Stimulated activated CD4-positive, alpha-beta T cell treated with anti-CD3 and anti-CD28 coated beads, Interleukin-4, amount 100 ng/mL, for 1 hour (primary cell): Measurements from ENCODE around the gene GNLY.
A peak's percentile ranks its signal among the peaks of the same experiment; 100 is the strongest.
"Not testable (repeated sequence)": the region's sequence is repeated elsewhere in the genome, so short reads cannot be mapped to it uniquely, and the experiment has no call there.

ENCODE experiments used
- DNase-seq: peaks from one replicate; pipeline ENCODE4 v3.0.0-alpha.2; 2020

GNLY gene

DNA sequence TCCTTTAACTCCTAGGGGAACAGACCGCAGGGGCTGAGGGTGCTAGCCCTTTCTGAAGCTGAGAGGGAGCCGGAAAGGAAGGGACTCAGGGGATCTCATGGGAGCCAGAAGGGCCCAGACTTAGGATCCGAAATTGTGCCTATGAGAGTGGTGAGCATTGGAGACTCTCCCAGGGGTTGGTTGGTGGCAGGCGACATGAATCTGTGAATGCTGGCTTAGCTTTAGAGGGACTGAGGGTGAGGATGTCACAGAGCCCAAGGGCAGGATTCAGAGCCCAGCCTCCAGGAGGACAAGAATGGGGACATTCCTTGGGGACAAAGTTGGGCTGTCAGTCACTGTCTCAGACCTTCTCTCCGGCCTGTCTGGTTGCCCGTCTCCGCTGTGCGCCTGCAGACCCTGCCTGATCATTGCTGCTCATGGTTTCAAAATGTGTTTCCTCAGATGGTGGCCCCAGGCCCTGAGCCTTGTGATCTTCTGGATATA lies 17.5 kb downstream of the GNLY start:
- no peak for DNase-seq

DNA sequence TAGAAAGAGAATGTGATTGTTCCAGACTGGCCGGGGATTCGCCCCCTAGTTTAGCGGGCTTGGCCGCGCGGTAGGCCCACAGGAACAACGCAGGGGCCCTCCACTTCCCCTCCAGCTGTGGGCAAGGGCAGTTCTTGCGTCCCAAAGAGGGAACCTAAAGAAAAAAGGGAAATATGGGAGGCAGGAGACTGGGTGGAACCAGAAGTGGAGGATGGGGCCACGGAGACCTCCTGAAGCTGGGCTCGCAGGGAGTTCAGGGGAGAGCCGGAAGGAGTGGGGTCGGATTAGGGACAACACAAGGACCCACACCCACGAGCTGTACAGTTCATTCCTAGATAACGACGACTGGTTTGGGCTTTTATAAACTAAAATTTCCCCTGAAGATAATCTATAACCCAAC lies 18.2 kb downstream of the GNLY start:
- DNase-seq, result no peak

DNA sequence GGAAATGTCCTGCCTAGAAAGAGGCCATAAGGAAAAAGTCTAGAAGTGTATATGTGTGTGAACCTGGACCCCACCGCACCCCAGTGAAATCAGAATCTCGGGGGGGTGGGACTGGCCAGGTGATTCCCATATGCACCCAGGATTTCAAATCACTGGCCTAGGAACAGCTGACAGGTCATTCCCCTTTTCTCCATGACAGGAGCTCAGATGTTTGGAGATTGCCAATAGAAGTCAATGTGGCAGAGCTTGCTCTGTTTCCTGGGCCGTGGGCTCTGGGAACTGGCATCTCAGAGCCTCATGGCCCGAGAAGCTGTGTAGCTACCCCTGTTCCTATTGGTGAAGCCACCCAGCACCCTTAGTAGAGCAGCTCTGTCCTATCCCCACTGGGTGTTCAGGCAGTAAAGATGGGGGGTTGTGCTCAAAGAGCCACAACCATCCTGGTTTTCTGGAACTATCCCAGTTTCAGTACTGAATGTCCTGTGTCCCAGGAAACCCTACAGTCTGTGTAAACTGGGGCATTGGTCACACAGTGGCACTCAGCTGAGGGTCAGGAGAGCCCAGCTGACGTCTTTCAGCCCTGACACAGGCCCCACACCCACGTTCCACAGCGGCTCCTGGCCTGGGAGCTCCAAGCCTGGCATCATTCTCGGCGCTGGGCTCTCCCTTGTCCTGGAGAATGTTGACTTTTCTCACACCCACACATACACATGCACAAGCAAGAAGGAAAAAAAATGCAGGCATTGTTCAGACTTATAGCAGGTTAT lies 18.9 kb downstream of the GNLY start:
- no peak for DNase-seq

DNA sequence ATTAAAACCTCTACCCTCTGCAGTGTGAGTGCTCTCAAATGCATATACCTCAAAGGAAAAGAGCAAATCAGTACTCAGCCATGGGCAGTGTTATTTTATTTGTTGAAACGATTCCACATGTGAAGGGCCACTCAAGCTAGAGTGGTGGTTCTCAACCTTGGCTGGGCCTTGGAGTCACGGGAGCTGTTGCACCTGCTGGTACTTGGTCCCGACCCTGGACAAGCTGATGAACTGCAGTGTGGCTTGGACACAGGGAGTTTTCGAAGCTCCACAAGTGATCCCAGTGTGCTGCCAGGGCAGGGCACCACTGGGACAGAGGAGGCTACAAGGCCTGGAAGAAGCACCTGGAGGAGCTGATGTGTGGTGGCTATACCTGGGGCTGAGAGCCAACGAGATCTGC lies 19.7 kb downstream of the GNLY start:
- no peak for DNase-seq

DNA sequence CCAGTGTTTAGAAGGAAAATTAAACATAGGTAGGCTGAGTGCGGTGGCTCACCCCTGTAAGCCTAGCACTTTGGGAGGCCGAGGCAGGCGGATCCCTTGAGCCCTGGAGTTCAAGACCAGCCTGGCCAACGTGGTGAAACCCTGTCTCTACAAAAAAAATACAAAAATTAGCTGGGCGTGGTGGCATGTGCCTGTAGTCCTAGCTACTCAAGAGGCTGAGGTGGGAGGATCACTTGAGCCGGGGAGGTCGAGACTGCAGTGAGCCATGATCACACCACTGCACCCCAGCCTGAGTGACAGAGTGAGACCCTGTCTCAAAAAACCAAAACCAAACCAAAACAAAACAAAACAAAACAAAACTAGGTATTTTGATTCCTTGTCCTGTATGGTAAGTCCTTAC lies 20.3 kb downstream of the GNLY start:
- DNase-seq, result not testable (repeated sequence)

DNA sequence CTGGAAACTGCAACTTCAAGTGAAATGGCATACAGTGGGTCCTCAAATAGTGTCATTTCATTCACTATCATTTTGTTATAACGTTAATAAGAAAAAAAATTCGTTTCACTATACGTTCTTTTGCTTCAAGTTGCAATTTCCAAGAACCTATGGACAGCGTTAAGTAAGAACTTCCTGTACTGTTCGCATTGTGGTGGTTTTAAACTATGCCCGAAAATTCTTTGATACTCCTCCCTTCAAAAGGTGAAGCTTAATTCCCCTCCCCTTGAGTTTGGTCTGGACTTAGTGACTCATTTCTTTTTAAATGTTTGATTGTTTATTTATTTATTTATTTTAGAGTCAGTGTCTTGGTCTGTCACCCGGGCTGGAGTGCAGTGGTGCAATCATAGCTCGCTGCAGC lies 20.7 kb downstream of the GNLY start:
- DNase-seq, result no peak

DNA sequence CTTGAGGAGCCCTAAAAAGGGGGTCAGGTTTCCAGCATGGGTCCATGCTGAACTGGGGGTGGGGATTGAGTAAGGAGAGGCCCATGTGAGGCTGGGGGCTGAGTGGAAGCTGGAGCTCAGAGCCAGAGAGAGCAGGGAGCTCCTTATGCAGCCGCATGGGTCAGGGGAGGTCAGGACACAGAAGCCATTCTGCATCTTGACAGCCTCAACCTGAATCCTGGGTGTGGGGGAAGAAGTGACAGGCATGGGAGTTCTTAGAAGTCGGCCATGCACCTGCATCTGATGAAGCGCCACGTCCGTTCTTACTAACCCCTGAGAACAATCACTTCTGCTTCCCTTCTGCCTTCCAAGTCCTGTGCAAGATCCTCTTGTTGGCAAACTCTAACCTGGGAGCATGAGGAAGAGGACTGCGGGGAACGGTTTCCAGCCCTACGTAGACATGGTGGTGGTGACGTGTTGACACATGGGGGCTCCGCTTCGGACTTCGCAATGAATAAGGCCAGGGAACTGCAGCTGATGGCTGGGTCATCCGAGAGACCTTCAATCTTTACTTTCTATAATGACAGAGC lies 22.3 kb downstream of the GNLY start:
- no peak for DNase-seq

DNA sequence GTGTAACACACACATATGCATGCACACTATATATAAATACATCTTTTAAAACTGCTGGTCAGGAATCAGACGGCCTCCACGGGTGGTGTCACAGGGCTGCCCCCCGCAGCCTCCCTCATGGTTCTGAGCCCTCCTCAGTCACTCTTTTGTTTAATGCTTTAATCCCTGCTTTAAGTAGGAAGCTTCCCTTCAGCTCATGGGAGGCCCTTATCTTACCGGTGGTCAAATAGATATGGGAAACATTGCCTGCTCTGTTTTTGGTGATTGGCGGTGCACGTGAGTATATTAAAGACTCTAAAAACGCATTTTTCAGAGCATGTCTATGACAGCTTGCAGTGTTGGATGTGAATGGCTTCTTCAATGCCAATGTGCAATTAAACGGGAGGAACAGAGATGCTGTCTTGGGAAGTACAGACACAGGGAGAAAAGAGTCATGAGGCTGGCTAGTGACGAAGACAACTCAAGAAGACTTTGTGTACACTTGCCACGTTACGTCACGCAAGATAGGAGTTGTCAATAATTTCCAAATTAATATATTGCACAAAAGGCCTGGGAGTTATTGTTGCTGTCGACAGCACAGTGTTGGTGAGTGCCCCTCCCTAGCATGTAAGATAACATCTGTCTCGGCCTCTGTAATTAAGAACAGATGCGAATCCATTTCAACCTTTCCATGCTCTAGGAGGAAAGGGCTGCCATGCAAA lies 23.3 kb downstream of the GNLY start:
- no peak for DNase-seq

DNA sequence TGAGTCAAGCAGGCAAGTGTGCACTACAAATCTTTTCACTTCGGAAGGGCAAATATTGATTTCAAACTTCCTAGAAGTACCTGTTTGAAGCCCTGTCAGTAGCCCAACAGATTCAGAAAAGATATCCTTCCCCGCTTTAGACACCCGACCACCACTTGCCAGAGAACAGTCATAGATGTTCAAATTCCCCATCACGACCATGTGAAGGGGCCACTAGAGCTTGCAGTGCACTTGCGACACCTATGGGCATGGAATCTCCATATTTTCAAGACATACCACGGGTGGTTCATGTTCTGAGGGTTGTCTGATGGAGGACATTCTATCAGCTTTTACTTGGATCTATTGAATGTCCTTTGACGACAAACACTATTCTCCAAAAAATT lies 23.8 kb downstream of the GNLY start:
- DNase-seq, result no peak

DNA sequence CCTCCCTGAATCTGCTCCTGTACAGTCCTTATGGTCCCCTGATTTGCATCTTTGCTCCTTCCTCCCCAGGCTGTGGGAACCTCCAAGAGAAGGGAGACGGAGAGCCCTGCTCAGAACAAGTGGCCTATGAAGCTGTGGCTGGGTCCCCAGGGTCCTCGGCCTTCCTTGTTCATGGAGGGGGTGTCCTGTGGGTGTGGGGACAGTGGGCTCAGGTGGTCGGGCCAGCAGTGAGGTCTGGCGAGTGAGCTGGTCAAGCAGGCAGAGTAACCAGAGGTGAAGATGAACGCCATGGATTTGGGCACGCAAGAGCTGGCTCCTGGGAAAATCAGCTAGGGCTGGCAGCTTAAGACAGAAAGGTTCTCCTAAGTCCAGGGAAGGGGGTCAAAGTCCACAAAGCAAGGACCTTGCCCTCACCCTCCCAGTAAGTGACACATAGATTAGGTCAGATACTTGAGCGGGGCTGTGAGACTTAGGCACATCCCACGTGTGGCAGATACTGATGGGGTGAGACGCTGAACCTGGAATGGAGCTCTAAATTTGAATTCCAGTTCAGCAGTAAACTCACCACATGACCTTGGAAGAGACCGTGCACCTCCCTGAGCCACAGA lies 24.8 kb downstream of the GNLY start:
- DNase-seq, result no peak

DNA sequence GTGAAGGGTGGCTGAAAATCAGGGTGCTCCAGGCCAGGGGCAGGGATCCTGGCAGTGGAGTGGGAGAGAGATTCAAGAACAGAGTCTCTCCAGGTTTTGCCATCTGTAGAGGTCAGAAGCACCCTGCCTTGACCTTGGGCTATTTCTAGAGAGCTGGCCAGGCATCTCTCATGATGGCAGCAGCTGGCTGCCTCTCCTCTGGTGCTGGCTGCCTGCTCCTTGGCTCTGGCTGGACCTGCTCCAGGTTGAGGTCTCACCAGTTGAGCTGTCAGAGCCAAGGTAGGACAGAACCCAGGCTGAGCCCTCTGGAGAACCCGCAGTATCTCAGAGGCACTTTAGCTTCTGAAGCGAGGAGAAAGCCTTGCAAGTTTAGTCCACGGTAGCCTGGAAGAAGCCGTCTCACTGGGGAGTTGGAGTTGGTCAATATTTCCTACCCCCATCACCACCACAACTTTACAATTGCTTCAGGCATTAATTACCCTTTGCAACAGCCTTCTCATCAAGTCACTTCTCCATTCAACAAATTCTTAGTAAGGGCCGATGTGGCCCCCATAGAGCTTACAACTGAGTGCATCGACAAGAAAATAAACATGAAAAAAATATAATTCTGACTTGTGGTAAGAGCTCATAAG lies 25.6 kb downstream of the GNLY start:
- DNase-seq, result no peak

DNA sequence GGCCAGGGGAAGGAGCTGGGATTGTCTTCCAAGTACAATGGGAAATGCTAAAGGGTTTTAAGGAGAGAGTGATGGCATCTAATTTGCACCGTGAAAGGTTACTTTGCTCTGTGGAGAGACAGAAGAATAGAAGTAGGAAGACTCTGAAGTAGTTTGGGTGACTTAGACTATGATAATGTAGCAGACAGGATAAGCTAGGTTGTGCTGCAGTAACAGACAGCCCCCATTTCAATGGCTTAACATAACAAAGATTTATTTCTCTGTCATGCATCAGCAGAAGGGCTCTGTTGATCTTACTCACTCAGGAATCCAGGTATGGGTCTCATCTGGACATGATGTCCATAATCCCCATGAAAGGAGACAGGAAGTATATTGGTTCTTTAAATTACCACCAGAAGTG lies 26.4 kb downstream of the GNLY start:
- DNase-seq, result no peak

DNA sequence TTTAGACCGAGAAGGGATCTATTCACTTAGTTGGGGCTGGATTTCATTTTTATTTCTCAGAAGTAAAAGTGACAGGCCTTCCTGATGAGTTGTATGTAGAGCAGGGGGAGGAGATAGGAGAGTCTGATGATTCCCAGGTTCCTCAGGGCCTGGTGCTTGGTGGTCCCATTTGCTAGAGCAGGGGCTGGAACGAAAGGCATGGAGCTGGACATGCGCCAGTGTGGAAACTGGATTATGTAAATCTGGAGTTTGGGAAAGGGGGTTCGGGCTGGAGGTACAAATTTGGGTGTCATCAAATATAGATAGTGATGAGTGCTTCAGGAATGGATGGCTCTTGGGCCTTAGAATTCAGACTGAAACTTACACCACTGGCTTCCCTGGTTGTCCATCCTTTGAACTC lies 27.5 kb downstream of the GNLY start:
- DNase-seq, result no peak

DNA sequence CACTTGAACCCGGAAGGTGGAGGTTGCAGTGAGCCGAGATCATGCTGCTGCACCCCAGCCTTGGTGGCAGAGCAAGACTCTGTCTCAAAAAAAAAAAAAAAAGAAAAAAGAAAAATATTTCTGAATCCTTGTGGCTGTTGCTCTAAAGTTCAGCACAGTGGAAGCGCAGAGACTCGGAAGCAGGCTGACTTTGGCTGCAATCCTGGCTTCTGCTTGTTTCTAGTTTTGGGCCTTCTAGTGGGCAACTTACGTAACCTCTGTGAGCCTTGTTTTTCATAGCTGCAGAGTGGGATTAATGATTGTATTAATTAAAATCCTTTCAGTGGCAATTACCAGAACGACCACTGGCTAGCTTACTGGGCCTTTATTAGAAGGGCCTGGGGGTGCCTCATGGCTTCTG lies 28.4 kb downstream of the GNLY start:
- no peak for DNase-seq

DNA sequence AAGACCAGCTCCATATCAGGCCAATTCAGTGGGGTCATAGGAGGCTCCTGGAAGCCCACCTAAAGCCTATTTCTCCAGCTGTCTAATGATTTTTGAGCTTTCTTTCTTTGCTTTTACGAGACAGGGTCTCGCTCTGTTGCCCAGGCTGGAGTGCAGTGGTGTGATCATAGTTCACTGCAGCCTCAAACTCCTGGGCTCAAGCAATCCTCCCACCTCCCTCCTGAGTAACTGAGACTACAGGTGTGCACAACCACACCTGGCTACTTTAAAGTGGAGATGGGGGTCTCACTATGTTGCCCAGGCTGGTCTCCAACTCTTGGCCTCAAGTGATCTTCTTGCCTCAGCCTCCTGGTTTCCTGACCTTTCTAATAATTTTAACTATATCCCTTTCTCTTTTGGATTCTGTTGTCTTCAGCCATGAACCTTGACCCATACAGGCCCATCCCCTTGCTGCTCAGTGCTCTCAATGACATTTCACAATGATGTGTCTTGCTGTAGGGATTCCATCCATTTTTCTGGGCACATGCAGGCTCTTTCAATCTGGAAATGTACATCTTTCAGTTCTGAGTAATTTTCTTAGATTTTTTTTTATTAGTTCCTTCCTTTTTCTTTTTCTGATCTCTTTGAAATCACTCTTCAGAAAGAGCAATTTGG lies 29.7 kb downstream of the GNLY start:
- DNase-seq, result no peak

DNA sequence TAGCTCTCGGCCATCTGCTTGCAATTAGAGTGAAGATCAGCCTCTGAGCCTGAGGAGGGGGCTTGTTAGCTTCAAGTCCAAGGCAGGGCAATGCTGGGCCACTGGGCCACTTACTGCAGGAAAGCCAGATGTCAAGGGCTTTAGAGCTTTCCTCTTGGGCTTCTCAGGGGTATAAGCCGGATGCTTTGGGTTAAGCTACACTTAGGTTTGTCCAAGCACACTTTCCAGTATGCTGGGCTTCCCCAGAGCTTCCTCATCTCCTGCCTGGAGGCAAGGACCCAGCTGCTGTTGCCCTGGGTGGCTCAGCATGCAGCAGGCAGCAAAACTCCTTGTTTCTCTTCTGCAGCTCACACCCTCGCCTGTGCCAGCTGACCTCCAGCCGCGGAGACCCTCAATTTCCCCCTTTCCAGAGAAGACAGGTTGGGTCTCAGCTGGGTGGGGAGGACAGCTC lies 30.6 kb downstream of the GNLY start:
- DNase-seq, result no peak

DNA sequence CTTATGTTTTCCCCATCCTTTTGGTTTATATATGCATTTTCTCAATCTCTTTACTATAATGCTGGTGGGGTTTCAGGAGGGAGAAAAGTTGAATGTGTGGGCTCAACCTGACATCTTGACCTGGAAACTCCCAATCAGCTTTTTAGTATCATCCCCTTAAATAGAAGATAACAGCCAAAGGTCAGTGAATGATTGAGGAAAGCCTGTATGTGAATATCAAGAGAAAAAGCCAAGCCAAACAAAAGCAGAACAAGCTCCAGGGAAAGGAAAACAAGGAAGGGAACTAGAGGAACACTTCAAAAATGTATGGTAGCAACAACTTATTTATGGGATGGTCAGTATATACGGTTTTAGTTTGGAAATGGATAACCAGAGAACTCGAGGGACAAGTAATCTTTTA lies 31.3 kb downstream of the GNLY start:
- DNase-seq, result no peak

DNA sequence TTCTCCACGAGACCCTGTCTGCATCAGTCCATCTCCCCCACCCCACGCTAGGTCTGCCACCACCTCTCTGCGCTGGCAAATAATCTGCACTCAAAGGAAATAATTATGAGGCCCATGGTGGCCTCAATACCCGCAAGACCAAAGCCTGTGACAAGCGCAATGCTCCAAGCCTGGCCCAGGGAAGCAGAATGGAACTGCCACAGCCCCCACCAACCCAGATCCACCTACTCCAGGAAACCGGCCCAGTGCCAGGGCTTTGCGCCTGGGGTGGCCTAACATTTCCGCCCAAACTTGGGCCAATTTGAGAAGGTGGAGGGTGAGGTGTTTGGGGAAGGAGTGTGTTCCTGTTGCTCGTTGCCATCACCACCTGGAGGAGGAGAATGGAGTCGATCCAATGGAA lies 33.6 kb downstream of the GNLY start:
- no peak for DNase-seq

DNA sequence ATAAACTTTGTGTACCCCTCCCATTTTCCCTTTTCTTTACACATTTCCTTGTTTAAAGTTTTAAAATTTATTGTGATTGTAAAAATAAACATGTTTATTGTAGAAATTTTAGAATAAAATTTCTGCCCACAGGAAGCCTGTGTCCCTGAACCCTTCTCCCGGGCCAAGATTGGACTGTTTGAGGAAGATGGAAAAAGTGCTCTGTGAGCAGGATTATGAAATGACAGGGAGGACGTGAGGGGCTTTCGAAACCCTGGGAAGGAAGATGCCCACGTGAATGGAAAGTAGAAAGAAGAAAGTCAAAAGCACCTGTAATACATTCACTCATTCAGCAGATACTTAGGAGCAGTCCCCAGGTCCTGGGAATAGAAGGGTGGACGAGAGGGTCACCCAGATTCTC lies 34.2 kb downstream of the GNLY start:
- DNase-seq, result no peak

DNA sequence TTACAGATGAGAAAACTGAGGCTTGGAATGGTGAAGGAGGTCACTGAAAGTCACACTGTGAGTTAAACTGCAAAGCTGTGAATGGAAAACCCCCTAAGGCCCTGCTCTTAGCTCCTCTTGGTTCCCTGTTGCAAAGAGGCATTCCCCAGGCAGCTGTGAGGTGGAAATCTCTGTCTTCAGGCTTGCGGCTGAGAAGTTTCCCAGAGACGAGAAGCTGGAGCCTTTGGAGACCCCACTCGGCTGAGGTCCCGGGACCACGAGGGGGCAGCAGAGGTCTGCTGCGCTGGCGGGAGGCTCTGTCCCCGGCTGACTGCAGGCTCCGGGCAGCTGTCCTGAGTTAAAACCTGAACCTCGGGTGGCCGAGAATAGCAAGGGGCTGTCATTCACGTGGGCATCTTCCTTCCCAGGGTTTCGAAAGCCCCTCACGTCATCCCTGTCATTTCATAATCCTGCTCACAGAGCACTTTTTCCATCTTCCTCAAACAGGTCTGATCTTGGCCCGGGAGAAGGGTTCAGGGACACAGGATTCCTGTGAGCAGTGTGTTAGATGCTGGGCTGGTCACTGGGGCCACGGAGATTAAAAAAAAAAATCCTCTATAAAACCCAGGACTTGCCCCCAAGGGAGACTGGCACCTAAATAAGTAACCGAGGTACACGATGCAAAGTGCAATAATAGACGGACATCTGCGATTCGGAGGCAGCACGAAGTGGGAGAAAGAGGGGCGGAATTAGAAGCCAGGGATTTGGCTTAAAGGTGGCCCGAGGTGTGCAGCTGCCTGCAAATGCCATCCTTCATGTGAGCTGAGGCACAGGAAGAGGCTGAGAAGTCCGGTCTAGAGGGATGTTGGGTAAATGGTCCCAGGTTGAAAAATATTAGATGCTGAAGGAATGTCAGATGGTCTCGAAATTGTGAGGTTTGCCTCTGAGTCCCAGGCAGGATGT lies 35.0 kb downstream of the GNLY start:
- peak; percentile 78 for DNase-seq

DNA sequence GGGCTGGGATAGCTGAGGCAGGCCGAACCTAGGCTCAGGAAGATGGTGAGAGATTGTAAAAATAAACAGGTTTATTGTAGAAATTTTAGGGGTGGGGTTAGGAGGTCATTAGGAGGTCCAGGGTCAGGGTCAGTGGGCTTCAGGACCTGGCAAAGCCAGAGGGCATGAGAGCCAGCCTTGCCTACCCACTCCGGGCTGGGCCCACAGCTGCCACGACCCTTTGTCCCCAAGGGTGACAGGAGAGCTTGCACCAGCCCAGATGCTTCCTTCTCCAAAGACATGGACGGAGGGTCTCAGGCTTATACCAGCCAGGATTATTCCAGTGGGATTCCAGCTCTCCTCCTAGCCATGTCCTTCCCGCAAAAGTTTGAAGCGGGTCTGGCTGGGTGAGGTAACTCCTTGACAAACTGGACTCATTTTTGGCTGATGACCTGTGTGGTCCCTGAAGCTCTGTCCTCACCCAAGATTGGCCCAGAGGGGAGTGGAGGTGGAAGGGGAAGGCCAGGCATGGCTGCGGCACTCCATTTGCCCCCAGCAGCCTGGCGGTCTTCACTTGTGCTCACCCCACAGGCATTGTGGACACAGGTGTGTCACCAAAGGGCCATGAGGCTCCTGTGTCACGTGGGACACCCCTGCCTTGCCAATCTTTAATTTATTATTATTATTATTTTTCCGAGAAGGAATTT lies 35.8 kb downstream of the GNLY start:
- no peak for DNase-seq
